CD14-positive monocyte (primary cell): ENCODE results near the gene MLX. TPM values are rescaled to one million over a fixed set of nuclear protein-coding genes. Genes with fewer than 3 reads are reported as not detected.
"Not testable (repeated sequence)": the region's sequence is repeated elsewhere in the genome, so short reads cannot be mapped to it uniquely, and the experiment has no call there.

Experiments
- DNase-seq, 3 donors: peaks; one replicate each; pipeline ENCODE4 v3.0.0-alpha.2; 2011 to 2022
- H2AFZ ChIP-seq: 2 replicates; pipeline ENCODE4 v1.6.0; 2012; ENCODE audit warnings: mild to moderate bottlenecking, low read depth, low read length, inconsistent platforms; ENCODE audit not compliant: insufficient read depth, poor library complexity, severe bottlenecking
- H3K27ac ChIP-seq, 2 donors: 1 replicate in 1 of 2; 2 replicates in 1 of 2; pipeline ENCODE4 v1.5.1; 2012 to 2013; ENCODE audit warnings: low read length in 2 of 2, control low read depth in 1 of 2, inconsistent platforms in 1 of 2, low read depth in 1 of 2, mild to moderate bottlenecking in 1 of 2
- H3K27me3 ChIP-seq, 2 donors: one replicate each; pipeline versions ENCODE4 v1.6.0 to v1.6.1; 2011 to 2013; ENCODE audit warnings: low read length in 2 of 2; ENCODE audit not compliant: control insufficient read depth in 2 of 2, insufficient read depth in 2 of 2
- H3K36me3 ChIP-seq, 2 donors: replicated peaks in 1 of 2; 1 replicate in 1 of 2; 2 replicates in 1 of 2; pipeline versions ENCODE4 v1.5.1 to v1.6.1; 2012 to 2013; ENCODE audit warnings: low read length in 2 of 2, control low read depth in 1 of 2, inconsistent platforms in 1 of 2, mild to moderate bottlenecking in 1 of 2; ENCODE audit not compliant: insufficient read depth in 2 of 2, control insufficient read depth in 1 of 2
- H3K4me1 ChIP-seq, 2 donors: 1 replicate in 1 of 2; 2 replicates in 1 of 2; pipeline versions ENCODE4 v1.5.1 to v1.6.1; 2012 to 2013; ENCODE audit warnings: low read length in 2 of 2, control low read depth in 1 of 2, inconsistent platforms in 1 of 2, mild to moderate bottlenecking in 1 of 2, moderate library complexity in 1 of 2; ENCODE audit not compliant: insufficient read depth in 2 of 2, control insufficient read depth in 1 of 2
- H3K4me2 ChIP-seq: replicated peaks from 2 replicates; pipeline ENCODE3; 2012; ENCODE audit warnings: low read length, moderate library complexity, mild to moderate bottlenecking; ENCODE audit not compliant: poor library complexity, severe bottlenecking; ENCODE audit errors: extremely low read depth
- H3K4me3 ChIP-seq, 3 experiments: fragments of 200-600 bp in 1 of 3; sonication (generic) in 1 of 3; replicated peaks in 1 of 3; 1 replicate in 2 of 3; 2 replicates in 1 of 3; pipeline ENCODE4 v1.5.1; 2011 to 2013; ENCODE audit warnings: low read length in 3 of 3, mild to moderate bottlenecking in 3 of 3, control low read depth in 2 of 3, low read depth in 2 of 3, inconsistent platforms in 1 of 3, moderate library complexity in 1 of 3
- H3K79me2 ChIP-seq: 2 replicates; pipeline ENCODE4 v1.6.0; 2012; ENCODE audit warnings: mild to moderate bottlenecking, control low read depth, inconsistent platforms, low read length, moderate library complexity; ENCODE audit not compliant: insufficient read depth
- H3K9ac ChIP-seq: 2 replicates; pipeline ENCODE4 v1.6.0; 2017; ENCODE audit warnings: low read length, mild to moderate bottlenecking; ENCODE audit not compliant: insufficient read depth, poor library complexity, severe bottlenecking
- H3K9me3 ChIP-seq, 2 donors: replicated peaks in 1 of 2; 1 replicate in 1 of 2; 2 replicates in 1 of 2; pipeline versions ENCODE4 v1.5.1 to v1.6.1; 2012 to 2013; ENCODE audit warnings: low read length in 2 of 2, control low read depth in 1 of 2; ENCODE audit not compliant: control insufficient read depth in 1 of 2, insufficient read depth in 1 of 2
- H4K20me1 ChIP-seq: 2 replicates; pipeline ENCODE4 v1.6.0; 2012; ENCODE audit warnings: mild to moderate bottlenecking, low read length, control low read depth, moderate library complexity; ENCODE audit not compliant: insufficient read depth
- H3K27ac Mint-ChIP-seq, 7 donors: one replicate each; pipeline ENCODE4 v1.8.0; 2020; ENCODE audit warnings: mild to moderate bottlenecking in 7 of 7, mixed read lengths in 7 of 7, moderate library complexity in 6 of 7, inconsistent platforms in 2 of 7
- H3K27me3 Mint-ChIP-seq, 3 donors: one replicate each; pipeline ENCODE4 v1.8.0; 2021 to 2022; ENCODE audit warnings: low read depth in 3 of 3, mild to moderate bottlenecking in 3 of 3, mixed read lengths in 3 of 3, moderate library complexity in 3 of 3, inconsistent platforms in 1 of 3
- H3K36me3 Mint-ChIP-seq, 2 donors: one replicate each; pipeline ENCODE4 v1.8.0; 2020; ENCODE audit warnings: mixed read lengths in 2 of 2, inconsistent platforms in 1 of 2, mild to moderate bottlenecking in 1 of 2
- H3K4me1 Mint-ChIP-seq: one replicate; pipeline ENCODE4 v1.8.0; 2020; ENCODE audit warnings: mild to moderate bottlenecking, mixed read lengths
- H3K4me3 Mint-ChIP-seq, 2 donors: one replicate each; pipeline ENCODE4 v1.8.0; 2020; ENCODE audit warnings: mild to moderate bottlenecking in 2 of 2, mixed read lengths in 2 of 2, moderate library complexity in 1 of 2
- H3K9me3 Mint-ChIP-seq, 7 donors: one replicate each; pipeline ENCODE4 v1.8.0; 2020 to 2022; ENCODE audit warnings: mixed read lengths in 7 of 7, mild to moderate bottlenecking in 6 of 7, moderate library complexity in 6 of 7, inconsistent platforms in 2 of 7
- CTCF ChIP-seq: fragments of 200-600 bp; IDR thresholded peaks from one replicate; pipeline ENCODE4 v1.8.0; 2022; ENCODE audit warnings: antibody characterized with exemption, mild to moderate bottlenecking
- WGBS: methylation state at CpG from one replicate; pipeline ENCODE4 v1.1.5; 2013; ENCODE audit warnings: missing lambda C conversion rate; ENCODE audit not compliant: insufficient coverage; 5-methylcytosine and 5-hydroxymethylcytosine counted together
- intact Hi-C, 2 donors: fragments of 100-400 bp; cut with micrococcal nuclease; formaldehyde crosslinking; loops; one replicate each; pipeline versions ENCODE4 v1.15.0 to v1.15.1; 2023
- polyA plus RNA-seq, 3 donors: library from polyadenylated mRNA; depleted of rRNA in 1 of 3; unstranded in 2 of 3; stranded (reverse) in 1 of 3; fragments of 300-500 nt in 2 of 3; fragments of >200 nt in 1 of 3; fragmentation: Illumina TruSeq in 2 of 3; gene quantifications; 1 replicate in 2 of 3; 2 replicates in 1 of 3; pipeline ENCODE4 v1.2.3, GENCODE V29; 2012 to 2021

Gene MLX
- polyA plus RNA-seq, 3 donors: 61.4 to 106 (median 63.5) TPM

DNA sequence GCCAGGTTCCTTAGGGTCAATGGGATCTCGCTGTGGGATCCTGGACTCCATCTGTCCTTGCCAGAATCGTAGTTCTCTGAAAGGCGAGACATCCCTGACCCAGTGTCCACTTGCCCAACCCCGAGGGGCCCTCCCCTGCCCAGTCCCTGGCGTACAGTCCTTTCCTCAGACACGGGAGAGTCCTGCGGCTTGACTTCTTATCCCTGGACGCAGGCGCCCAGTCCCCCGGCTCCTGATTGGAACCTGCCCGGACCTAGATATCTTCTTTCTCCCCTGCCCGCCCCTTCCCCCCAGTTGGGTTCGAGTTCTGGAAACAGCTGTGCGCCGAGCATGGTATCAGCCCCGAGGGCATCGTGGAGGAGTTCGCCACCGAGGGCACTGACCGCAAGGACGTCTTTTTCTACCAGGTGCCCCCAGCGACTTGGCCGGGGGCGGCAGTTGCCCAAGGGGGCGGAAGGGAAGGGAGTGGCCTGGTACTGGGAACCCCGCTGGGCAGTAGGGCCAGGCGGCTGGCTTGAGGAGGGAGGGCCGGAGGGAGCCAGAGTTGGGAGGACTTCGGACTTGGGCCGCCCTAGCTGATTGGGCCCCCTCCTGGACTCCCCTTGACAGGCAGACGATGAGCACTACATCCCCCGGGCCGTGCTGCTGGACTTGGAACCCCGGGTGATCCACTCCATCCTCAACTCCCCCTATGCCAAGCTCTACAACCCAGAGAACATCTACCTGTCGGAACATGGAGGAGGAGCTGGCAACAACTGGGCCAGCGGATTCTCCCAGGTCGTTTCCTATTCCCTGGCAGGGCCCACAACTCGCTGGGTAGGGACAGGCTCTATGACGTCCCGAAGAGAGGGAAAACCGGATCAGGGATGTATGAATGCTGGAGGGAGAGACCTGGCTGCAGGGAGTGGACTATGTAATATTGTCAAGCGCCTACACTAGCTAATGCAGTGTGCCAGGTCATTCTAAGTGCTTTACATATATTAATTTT, 43.2 kb downstream of the MLX start:
- H3K36me3 Mint-ChIP-seq: peaks cover 32 to 39% of the 10 kb centered on the region in 2 donors
- Histone ChIP-seq H4K20me1 (peaks cover 40% of the 10 kb centered on the region), H3K27ac (peak overlapping the region; percentile 56 to 90), H3K9ac (peak overlapping the region; percentile 91), H3K4me3 (peak overlapping the region; percentile 58 to 92 (median 80)), H3K4me2 (peak overlapping the region; percentile 86), H3K4me1 (peaks cover 21 to 32% of the 10 kb centered on the region in 2 donors), H2AFZ (peak overlapping the region; percentile 93), H3K36me3 (peaks cover 29 to 42% of the 10 kb centered on the region in 2 donors), H3K79me2 (peaks cover 45% of the 10 kb centered on the region)
- H3K4me1 Mint-ChIP-seq: peaks cover 29% of the 10 kb centered on the region
- intact Hi-C loops: loop anchor here (2.0 to 5.0 kb wide), 2 partner anchors 43 to 67 kb away; partner anchors contain the start of genes MLX (in 1 of the 2) and PLEKHH3 (in 1 of the 2)
- peak overlapping the region; percentile 100 for H3K4me3 Mint-ChIP-seq
- DNase-seq, H3K27me3 ChIP-seq, H3K27me3 Mint-ChIP-seq, H3K9me3 ChIP-seq, H3K9me3 Mint-ChIP-seq: not testable (repeated sequence)
- peak overlapping the region; percentile 83 to 95 (median 88) for H3K27ac Mint-ChIP-seq
- 15% methylated on average over 17 of the region's 42 CpGs for WGBS

GRCh38 chr17:42612013-42612412, 45.1 kb downstream of the MLX start:
- Mint-ChIP-seq H3K36me3 (peaks cover 36 to 42% of the 10 kb centered on the region in 2 donors), H3K4me1 (peaks cover 22% of the 10 kb centered on the region), H3K4me3 (no peak overlapping the region), H3K27ac (peak overlapping the region in 1 of 7 donors; percentile 18), H3K9me3 (peaks cover 0 to 2% (median 0%) of the 10 kb centered on the region in 7 donors), H3K27me3 (peaks cover 0 to 3% (median 0%) of the 10 kb centered on the region in 3 donors)
- H3K4me2 ChIP-seq: no peak overlapping the region
- H3K4me3 ChIP-seq: no peak overlapping the region
- no peak overlapping the region for H3K9ac ChIP-seq
- peaks cover 21% of the 10 kb centered on the region for H4K20me1 ChIP-seq
- H2AFZ ChIP-seq: no peak overlapping the region
- H3K36me3 ChIP-seq: peaks cover 30 to 47% of the 10 kb centered on the region in 2 donors
- no peak for DNase-seq
- WGBS: 100% methylated on average over 2 of the region's 4 CpGs
- peaks cover 17 to 27% of the 10 kb centered on the region in 2 donors for H3K4me1 ChIP-seq
- no peaks in the 10 kb centered on the region for H3K27me3 ChIP-seq
- H3K9me3 ChIP-seq: no peaks in the 10 kb centered on the region
- no peak overlapping the region for H3K27ac ChIP-seq
- H3K79me2 ChIP-seq: peaks cover 26% of the 10 kb centered on the region
- no peak for TF ChIP-seq CTCF
- intact Hi-C loops: no loop called here
